ENCODE measurements around the gene PHEX.

The PHEX gene

DNA sequence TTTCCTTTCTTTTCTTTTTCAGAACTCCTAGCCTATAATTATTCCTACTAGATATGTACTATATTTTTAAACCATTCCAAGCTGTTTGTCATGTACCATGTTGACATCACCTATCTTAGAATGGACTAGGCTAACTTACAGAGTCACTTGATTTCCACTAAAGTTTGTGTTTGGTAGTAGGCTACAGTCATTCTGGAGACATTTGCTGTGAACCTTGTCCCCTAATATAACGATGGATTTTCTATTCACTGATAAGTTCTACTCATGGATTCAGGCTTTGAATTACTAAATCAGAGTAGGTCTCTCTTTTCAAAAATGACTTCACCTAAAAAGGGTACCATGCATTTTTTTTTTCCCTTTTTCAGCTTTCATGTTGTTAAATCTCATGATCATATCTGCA lies 93.4 kb downstream of the PHEX start:
- TF ChIP-seq EZH2phosphoT487 (IDR thresholded peaks at IDR 0.05; ENCODE audit: low read depth), result no peak
- TF ChIP-seq, protein P1, sequence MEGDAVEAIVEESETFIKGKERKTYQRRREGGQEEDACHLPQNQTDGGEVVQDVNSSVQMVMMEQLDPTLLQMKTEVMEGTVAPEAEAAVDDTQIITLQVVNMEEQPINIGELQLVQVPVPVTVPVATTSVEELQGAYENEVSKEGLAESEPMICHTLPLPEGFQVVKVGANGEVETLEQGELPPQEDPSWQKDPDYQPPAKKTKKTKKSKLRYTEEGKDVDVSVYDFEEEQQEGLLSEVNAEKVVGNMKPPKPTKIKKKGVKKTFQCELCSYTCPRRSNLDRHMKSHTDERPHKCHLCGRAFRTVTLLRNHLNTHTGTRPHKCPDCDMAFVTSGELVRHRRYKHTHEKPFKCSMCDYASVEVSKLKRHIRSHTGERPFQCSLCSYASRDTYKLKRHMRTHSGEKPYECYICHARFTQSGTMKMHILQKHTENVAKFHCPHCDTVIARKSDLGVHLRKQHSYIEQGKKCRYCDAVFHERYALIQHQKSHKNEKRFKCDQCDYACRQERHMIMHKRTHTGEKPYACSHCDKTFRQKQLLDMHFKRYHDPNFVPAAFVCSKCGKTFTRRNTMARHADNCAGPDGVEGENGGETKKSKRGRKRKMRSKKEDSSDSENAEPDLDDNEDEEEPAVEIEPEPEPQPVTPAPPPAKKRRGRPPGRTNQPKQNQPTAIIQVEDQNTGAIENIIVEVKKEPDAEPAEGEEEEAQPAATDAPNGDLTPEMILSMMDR (IDR thresholded peaks at IDR 0.05; ENCODE audit: low read depth, low read length), result no peak
- Histone ChIP-seq H3K79me2 (ENCODE audit: low read length) (no peaks in the 10 kb centered on the region), H3K4me1 (ENCODE audit: low read length) (no peaks in the 10 kb centered on the region), H3K27ac (ENCODE audit: low read length) (no peak overlapping the region), H3K27me3 (ENCODE audit: low read depth, low read length) (no peaks in the 10 kb centered on the region), H3K4me2 (ENCODE audit: low read length) (no peak overlapping the region), H3K9ac (ENCODE audit: low read length) (no peak overlapping the region), H2AFZ (ENCODE audit: low read depth, low read length) (no peak overlapping the region), H3K36me3 (replicated peaks; ENCODE audit: low read depth, low read length) (no peaks in the 10 kb centered on the region), H3K4me3 (ENCODE audit: low read length) (no peak overlapping the region), H3K9me3 (ENCODE audit: insufficient read depth, low read length) (no peaks in the 10 kb centered on the region), H4K20me1 (ENCODE audit: insufficient read depth, low read length) (no peaks in the 10 kb centered on the region)

DNA sequence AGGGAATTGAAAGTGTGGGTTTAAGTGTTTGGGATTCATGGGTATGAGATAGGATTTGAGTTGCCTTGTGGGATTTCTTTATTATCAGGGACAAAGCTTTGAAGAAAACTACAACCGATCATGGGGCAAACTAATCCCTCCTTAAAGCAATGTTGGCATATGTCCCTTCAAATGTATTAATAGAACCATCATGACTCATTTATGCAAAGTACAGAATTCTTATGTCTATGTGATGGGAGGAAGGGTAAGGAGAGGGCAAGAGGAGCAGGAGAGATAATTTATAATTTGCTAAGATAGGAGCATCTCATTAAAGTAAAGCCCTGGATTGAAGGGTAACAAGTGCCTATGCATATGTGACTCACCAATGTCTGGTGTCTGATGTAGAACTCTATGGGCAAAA lies 94.2 kb downstream of the PHEX start:
- Histone ChIP-seq H3K36me3 (replicated peaks; ENCODE audit: low read depth, low read length) (no peaks in the 10 kb centered on the region), H3K4me2 (ENCODE audit: low read length) (no peak overlapping the region), H3K9ac (ENCODE audit: low read length) (no peak overlapping the region), H4K20me1 (ENCODE audit: insufficient read depth, low read length) (no peaks in the 10 kb centered on the region), H3K79me2 (ENCODE audit: low read length) (no peaks in the 10 kb centered on the region), H3K4me1 (ENCODE audit: low read length) (no peaks in the 10 kb centered on the region), H3K4me3 (ENCODE audit: low read length) (no peak overlapping the region), H2AFZ (ENCODE audit: low read depth, low read length) (no peak overlapping the region), H3K9me3 (ENCODE audit: insufficient read depth, low read length) (no peaks in the 10 kb centered on the region), H3K27me3 (ENCODE audit: low read depth, low read length) (no peaks in the 10 kb centered on the region), H3K27ac (ENCODE audit: low read length) (no peak overlapping the region)
- no peak for TF ChIP-seq EZH2phosphoT487 (IDR thresholded peaks at IDR 0.05; ENCODE audit: low read depth)
- TF ChIP-seq, protein P1 (IDR thresholded peaks at IDR 0.05; ENCODE audit: low read depth, low read length), result no peak

DNA sequence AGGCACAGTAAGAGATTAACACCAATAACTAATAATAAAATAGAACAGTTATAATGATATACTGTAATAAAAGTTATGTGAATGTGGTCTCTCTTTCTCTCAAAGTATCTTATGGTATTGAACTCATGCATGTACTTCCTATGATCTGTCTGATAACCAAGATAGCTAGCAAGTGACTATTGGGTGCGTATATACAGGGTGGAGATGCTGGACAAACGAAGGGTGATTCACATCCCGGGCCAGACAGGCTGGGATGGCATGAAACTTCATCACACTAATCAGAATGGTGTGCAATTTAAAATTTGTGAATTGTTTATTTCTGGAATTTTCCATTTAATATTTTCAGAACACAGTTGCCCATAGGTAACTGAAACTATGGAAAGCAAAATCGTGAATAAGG lies 96.8 kb downstream of the PHEX start:
- Histone ChIP-seq H4K20me1 (ENCODE audit: insufficient read depth, low read length) (no peaks in the 10 kb centered on the region), H3K9me3 (ENCODE audit: insufficient read depth, low read length) (no peaks in the 10 kb centered on the region), H3K36me3 (replicated peaks; ENCODE audit: low read depth, low read length) (no peaks in the 10 kb centered on the region), H3K4me1 (ENCODE audit: low read length) (no peaks in the 10 kb centered on the region), H3K9ac (ENCODE audit: low read length) (no peak overlapping the region), H3K4me2 (ENCODE audit: low read length) (no peak overlapping the region), H3K4me3 (ENCODE audit: low read length) (no peak overlapping the region), H3K27me3 (ENCODE audit: low read depth, low read length) (no peaks in the 10 kb centered on the region), H3K79me2 (ENCODE audit: low read length) (no peaks in the 10 kb centered on the region), H2AFZ (ENCODE audit: low read depth, low read length) (no peak overlapping the region), H3K27ac (ENCODE audit: low read length) (no peak overlapping the region)
- TF ChIP-seq EZH2phosphoT487 (IDR thresholded peaks at IDR 0.05; ENCODE audit: low read depth), result no peak

DNA sequence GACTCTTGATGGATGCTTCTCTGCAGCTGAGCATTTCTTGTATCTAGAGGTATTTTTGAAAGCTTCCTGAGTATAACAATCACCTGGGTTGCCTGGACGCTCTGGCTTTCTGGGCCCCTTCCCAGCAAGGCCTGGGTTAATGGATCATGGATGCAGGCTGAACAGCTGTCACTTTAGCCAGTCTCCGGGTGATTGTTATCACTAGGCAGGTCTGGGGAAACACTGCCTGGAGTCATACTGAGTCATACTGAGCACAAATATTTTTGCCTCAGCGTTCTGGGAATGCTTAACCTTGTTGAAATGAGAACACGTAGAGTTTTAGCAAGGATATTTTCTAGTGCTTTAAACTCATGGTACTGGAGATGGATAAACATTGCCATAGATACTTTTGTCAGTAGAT lies 102.6 kb downstream of the PHEX start:
- Histone ChIP-seq H2AFZ (ENCODE audit: low read depth, low read length) (no peak overlapping the region), H3K36me3 (replicated peaks; ENCODE audit: low read depth, low read length) (no peaks in the 10 kb centered on the region)
- TF ChIP-seq, protein P1 (IDR thresholded peaks at IDR 0.05; ENCODE audit: low read depth, low read length), result no peak
- TF ChIP-seq EZH2phosphoT487 (IDR thresholded peaks at IDR 0.05; ENCODE audit: low read depth), result no peak

More for the DNA sequence above, 102.6 kb downstream of the PHEX start:
- no peaks in the 10 kb centered on the region for H3K27me3 ChIP-seq (ENCODE audit: low read depth, low read length)
- no peaks in the 10 kb centered on the region for H3K9me3 ChIP-seq (ENCODE audit: insufficient read depth, low read length)
- no peak overlapping the region for H3K4me3 ChIP-seq (ENCODE audit: low read length)
- no peaks in the 10 kb centered on the region for H4K20me1 ChIP-seq (ENCODE audit: insufficient read depth, low read length)
- H3K4me2 ChIP-seq (ENCODE audit: low read length), result no peak overlapping the region
- no peak overlapping the region for H3K27ac ChIP-seq (ENCODE audit: low read length)
- peaks cover 12% of the 10 kb centered on the region for H3K4me1 ChIP-seq (ENCODE audit: low read length)
- no peaks in the 10 kb centered on the region for H3K79me2 ChIP-seq (ENCODE audit: low read length)
- H3K9ac ChIP-seq (ENCODE audit: low read length), result no peak overlapping the region

Data from OCI-LY3 (cell line).